Measurements from ENCODE around the gene CCNYL1.
A peak's percentile ranks its signal among the peaks of the same experiment; 100 is the strongest.

CCNYL1 gene

DNA sequence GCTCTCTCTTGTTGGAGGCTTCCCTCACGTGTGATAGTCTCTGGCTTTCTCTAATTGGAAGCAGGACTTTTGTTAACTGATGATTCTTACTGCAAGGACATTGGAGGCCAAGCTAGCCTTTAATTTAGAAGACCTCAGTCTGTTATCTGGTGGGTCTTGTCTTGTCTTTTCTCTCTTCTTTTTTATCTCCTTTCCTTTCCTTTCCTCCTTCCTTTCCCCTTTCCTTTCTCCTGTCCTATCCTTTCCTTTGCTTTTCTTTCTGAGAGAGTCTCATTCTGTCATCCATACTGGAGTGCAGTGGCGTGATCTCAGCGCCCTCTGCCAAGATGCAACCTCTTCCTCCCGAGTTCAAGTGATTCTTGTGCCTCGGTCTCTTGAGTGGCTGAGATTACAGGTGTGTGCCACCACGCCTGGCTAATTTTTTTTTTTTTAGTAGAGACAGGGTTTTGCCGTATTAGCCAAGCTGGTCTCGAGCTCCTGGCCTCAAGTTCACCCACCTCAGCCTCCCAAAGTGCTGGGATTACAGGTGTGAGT, 18.1 kb downstream of the CCNYL1 start:
- no peak overlapping the region for H2BK12ac ChIP-seq (ENCODE audit: low read length)
- no peaks in the 10 kb centered on the region for H3K27me3 ChIP-seq (ENCODE audit: insufficient read depth, low read length)
- H2BK5ac ChIP-seq (ENCODE audit: low read depth, low read length, poor library complexity) = no peak overlapping the region
- no peak overlapping the region for H3K4ac ChIP-seq (ENCODE audit: low read depth, low read length)
- no peak overlapping the region for H3K4me2 ChIP-seq (ENCODE audit: low read length)
- no peak overlapping the region for H3K23ac ChIP-seq (ENCODE audit: low read length)
- H4K91ac ChIP-seq (ENCODE audit: low read depth, low read length) = no peak overlapping the region
- no peak overlapping the region for H2BK120ac ChIP-seq (ENCODE audit: insufficient read depth, low read length, poor library complexity)
- no peak for DNase-seq
- no peak overlapping the region for H4K12ac ChIP-seq (ENCODE audit: low read depth, low read length)
- H3K79me1 ChIP-seq (ENCODE audit: low read length) = no peaks in the 10 kb centered on the region
- H2AFZ ChIP-seq (ENCODE audit: insufficient read depth, low read length, poor library complexity) = no peak overlapping the region
- no peaks in the 10 kb centered on the region for H3K79me2 ChIP-seq (ENCODE audit: control insufficient read depth, insufficient read depth, low read length, poor library complexity)
- H3K4me1 ChIP-seq (ENCODE audit: control insufficient read depth in 1 of 2, insufficient read depth in 2 of 2, low read length in 2 of 2) = no peaks in the 10 kb centered on the region
- no peaks in the 10 kb centered on the region for H3K9me3 ChIP-seq (ENCODE audit: insufficient read depth, low read depth, low read length)
- H3K36me3 ChIP-seq (ENCODE audit: control insufficient read depth in 1 of 2, insufficient read depth in 2 of 2, low read length in 2 of 2) = no peaks in the 10 kb centered on the region
- no peak overlapping the region for H3K27ac ChIP-seq (ENCODE audit: low read depth, low read length)
- no peak overlapping the region for H3K18ac ChIP-seq (ENCODE audit: low read length)
- H2AK5ac ChIP-seq (ENCODE audit: low read length) = no peak overlapping the region
- no peak overlapping the region for H3K14ac ChIP-seq (ENCODE audit: low read length)
- no peak overlapping the region for H3K9ac ChIP-seq (ENCODE audit: low read length)
- WGBS (ENCODE audit: extremely low coverage, insufficient coverage, insufficient read length) = no CpG with 5 or more reads among the region's 8 CpGs
- H3K4me3 ChIP-seq (ENCODE audit: low read depth, low read length) = no peak overlapping the region
- H4K8ac ChIP-seq (ENCODE audit: low read depth, low read length) = no peak overlapping the region

DNA sequence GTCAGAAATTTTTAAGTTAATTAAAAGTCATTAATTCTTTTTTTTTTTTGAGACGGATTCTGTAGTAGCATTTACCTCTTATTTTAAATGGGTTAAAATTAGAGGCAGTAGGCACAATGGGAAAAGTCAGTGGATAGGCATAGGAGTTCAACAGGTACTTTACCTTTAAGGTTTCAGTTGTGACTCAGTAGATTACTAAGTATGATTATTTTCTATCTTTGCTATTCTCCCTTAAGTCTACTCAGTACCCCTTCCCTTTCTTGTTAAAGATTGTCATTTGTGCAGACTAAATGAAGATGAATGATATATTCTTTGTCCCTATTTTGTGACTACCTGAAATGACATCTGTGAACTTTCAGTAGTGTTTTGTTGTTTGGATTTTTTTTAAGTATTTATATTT, 19.7 kb downstream of the CCNYL1 start:
- no peak overlapping the region for H4K91ac ChIP-seq (ENCODE audit: low read depth, low read length)
- H3K79me2 ChIP-seq (ENCODE audit: control insufficient read depth, insufficient read depth, low read length, poor library complexity) = no peaks in the 10 kb centered on the region
- H2BK5ac ChIP-seq (ENCODE audit: low read depth, low read length, poor library complexity) = no peak overlapping the region
- H2AK5ac ChIP-seq (ENCODE audit: low read length) = no peak overlapping the region
- no peak overlapping the region for H3K23ac ChIP-seq (ENCODE audit: low read length)
- H4K12ac ChIP-seq (ENCODE audit: low read depth, low read length) = no peak overlapping the region
- H2BK120ac ChIP-seq (ENCODE audit: insufficient read depth, low read length, poor library complexity) = no peak overlapping the region
- no peak overlapping the region for H4K8ac ChIP-seq (ENCODE audit: low read depth, low read length)
- DNase-seq = no peak
- no peaks in the 10 kb centered on the region for H3K4me1 ChIP-seq (ENCODE audit: control insufficient read depth in 1 of 2, insufficient read depth in 2 of 2, low read length in 2 of 2)
- H3K27me3 ChIP-seq (ENCODE audit: insufficient read depth, low read length) = no peaks in the 10 kb centered on the region
- no peak overlapping the region for H3K27ac ChIP-seq (ENCODE audit: low read depth, low read length)
- no CpG with 5 or more reads among the region's 1 CpG for WGBS (ENCODE audit: extremely low coverage, insufficient coverage, insufficient read length)
- no peaks in the 10 kb centered on the region for H3K79me1 ChIP-seq (ENCODE audit: low read length)
- H3K36me3 ChIP-seq (ENCODE audit: control insufficient read depth in 1 of 2, insufficient read depth in 2 of 2, low read length in 2 of 2) = peaks cover 2 to 3% of the 10 kb centered on the region in 2 experiments
- no peak overlapping the region for H2AFZ ChIP-seq (ENCODE audit: insufficient read depth, low read length, poor library complexity)
- H3K4me2 ChIP-seq (ENCODE audit: low read length) = no peak overlapping the region
- H3K9me3 ChIP-seq (ENCODE audit: insufficient read depth, low read depth, low read length) = no peaks in the 10 kb centered on the region
- no peak overlapping the region for H3K18ac ChIP-seq (ENCODE audit: low read length)
- no peak overlapping the region for H3K9ac ChIP-seq (ENCODE audit: low read length)
- H2BK12ac ChIP-seq (ENCODE audit: low read length) = no peak overlapping the region
- no peak overlapping the region for H3K14ac ChIP-seq (ENCODE audit: low read length)
- H3K4ac ChIP-seq (ENCODE audit: low read depth, low read length) = no peak overlapping the region
- no peak overlapping the region for H3K4me3 ChIP-seq (ENCODE audit: low read depth, low read length)

GRCh38 chr2:207733597-207734240, 22.3 kb downstream of the CCNYL1 start:
- H3K9ac ChIP-seq (ENCODE audit: low read length) = no peak overlapping the region
- H4K8ac ChIP-seq (ENCODE audit: low read depth, low read length) = no peak overlapping the region
- no peak for DNase-seq
- H2BK12ac ChIP-seq (ENCODE audit: low read length) = no peak overlapping the region
- no peaks in the 10 kb centered on the region for H3K27me3 ChIP-seq (ENCODE audit: insufficient read depth, low read length)
- no peaks in the 10 kb centered on the region for H3K4me1 ChIP-seq (ENCODE audit: control insufficient read depth in 1 of 2, insufficient read depth in 2 of 2, low read length in 2 of 2)
- no peaks in the 10 kb centered on the region for H3K79me1 ChIP-seq (ENCODE audit: low read length)
- H2AK5ac ChIP-seq (ENCODE audit: low read length) = no peak overlapping the region
- H3K79me2 ChIP-seq (ENCODE audit: control insufficient read depth, insufficient read depth, low read length, poor library complexity) = no peaks in the 10 kb centered on the region
- H3K4me3 ChIP-seq (ENCODE audit: low read depth, low read length) = no peak overlapping the region
- H3K27ac ChIP-seq (ENCODE audit: low read depth, low read length) = no peak overlapping the region
- WGBS (ENCODE audit: extremely low coverage, insufficient coverage, insufficient read length) = no CpG with 5 or more reads among the region's 2 CpGs
- no peaks in the 10 kb centered on the region for H3K9me3 ChIP-seq (ENCODE audit: insufficient read depth, low read depth, low read length)
- no peak overlapping the region for H2BK5ac ChIP-seq (ENCODE audit: low read depth, low read length, poor library complexity)
- H4K91ac ChIP-seq (ENCODE audit: low read depth, low read length) = no peak overlapping the region
- no peak overlapping the region for H3K23ac ChIP-seq (ENCODE audit: low read length)
- H3K18ac ChIP-seq (ENCODE audit: low read length) = no peak overlapping the region
- H2AFZ ChIP-seq (ENCODE audit: insufficient read depth, low read length, poor library complexity) = no peak overlapping the region
- no peak overlapping the region for H3K4me2 ChIP-seq (ENCODE audit: low read length)
- no peak overlapping the region for H3K4ac ChIP-seq (ENCODE audit: low read depth, low read length)
- H3K14ac ChIP-seq (ENCODE audit: low read length) = no peak overlapping the region
- no peak overlapping the region for H4K12ac ChIP-seq (ENCODE audit: low read depth, low read length)
- no peak overlapping the region for H2BK120ac ChIP-seq (ENCODE audit: insufficient read depth, low read length, poor library complexity)
- H3K36me3 ChIP-seq (ENCODE audit: control insufficient read depth in 1 of 2, insufficient read depth in 2 of 2, low read length in 2 of 2) = peaks cover 2 to 3% of the 10 kb centered on the region in 2 experiments

DNA sequence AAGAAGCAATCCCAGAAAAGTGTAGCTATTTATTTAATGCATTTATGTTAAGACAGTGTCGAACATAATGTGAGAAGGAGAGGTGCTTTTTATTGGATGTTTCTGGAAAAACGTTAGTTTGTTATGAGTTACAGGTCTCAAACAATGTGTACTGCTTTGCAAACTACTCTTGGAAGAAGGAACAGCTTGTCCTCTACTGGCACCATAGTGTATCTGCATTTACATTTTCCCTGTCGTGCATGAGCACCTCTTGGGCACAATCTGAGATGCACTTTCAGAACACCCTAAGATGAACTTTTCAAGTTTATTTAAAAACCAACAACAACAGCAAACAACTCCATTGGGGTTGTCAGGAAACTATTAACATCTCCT, 22.8 kb downstream of the CCNYL1 start:
- H2BK12ac ChIP-seq (ENCODE audit: low read length) = no peak overlapping the region
- H3K18ac ChIP-seq (ENCODE audit: low read length) = no peak overlapping the region
- no peaks in the 10 kb centered on the region for H3K79me2 ChIP-seq (ENCODE audit: control insufficient read depth, insufficient read depth, low read length, poor library complexity)
- no peaks in the 10 kb centered on the region for H3K4me1 ChIP-seq (ENCODE audit: control insufficient read depth in 1 of 2, insufficient read depth in 2 of 2, low read length in 2 of 2)
- H3K4me3 ChIP-seq (ENCODE audit: low read depth, low read length) = no peak overlapping the region
- H2BK120ac ChIP-seq (ENCODE audit: insufficient read depth, low read length, poor library complexity) = no peak overlapping the region
- no peak overlapping the region for H3K27ac ChIP-seq (ENCODE audit: low read depth, low read length)
- no peak overlapping the region for H4K91ac ChIP-seq (ENCODE audit: low read depth, low read length)
- H3K36me3 ChIP-seq (ENCODE audit: control insufficient read depth in 1 of 2, insufficient read depth in 2 of 2, low read length in 2 of 2) = peaks cover 2 to 3% of the 10 kb centered on the region in 2 experiments
- H3K4ac ChIP-seq (ENCODE audit: low read depth, low read length) = no peak overlapping the region
- H2BK5ac ChIP-seq (ENCODE audit: low read depth, low read length, poor library complexity) = no peak overlapping the region
- no peaks in the 10 kb centered on the region for H3K79me1 ChIP-seq (ENCODE audit: low read length)
- no peak overlapping the region for H3K23ac ChIP-seq (ENCODE audit: low read length)
- peak in 1 of 2 donors; percentile 30 for DNase-seq
- no peak overlapping the region for H2AK5ac ChIP-seq (ENCODE audit: low read length)
- H3K27me3 ChIP-seq (ENCODE audit: insufficient read depth, low read length) = no peaks in the 10 kb centered on the region
- no peak overlapping the region for H3K4me2 ChIP-seq (ENCODE audit: low read length)
- no peak overlapping the region for H3K9ac ChIP-seq (ENCODE audit: low read length)
- H3K14ac ChIP-seq (ENCODE audit: low read length) = no peak overlapping the region
- no peaks in the 10 kb centered on the region for H3K9me3 ChIP-seq (ENCODE audit: insufficient read depth, low read depth, low read length)
- no peak overlapping the region for H2AFZ ChIP-seq (ENCODE audit: insufficient read depth, low read length, poor library complexity)
- no CpG with 5 or more reads among the region's 3 CpGs for WGBS (ENCODE audit: extremely low coverage, insufficient coverage, insufficient read length)
- H4K8ac ChIP-seq (ENCODE audit: low read depth, low read length) = no peak overlapping the region
- H4K12ac ChIP-seq (ENCODE audit: low read depth, low read length) = no peak overlapping the region
